Measurements from ENCODE around the gene FGD6. TPM values are rescaled to one million over a fixed set of nuclear protein-coding genes. Genes with fewer than 3 reads are reported as not detected.

Gene FGD6
- total and polyA plus RNA-seq, 2 experiments from 2014 or later = 10.4 to 17.2 TPM

GRCh38 chr12:95248604-95249360, 31.5 kb upstream of the FGD6 start:
- WGBS (ENCODE audit: low lambda C conversion rate, missing lambda C conversion rate) = 57% methylated on average over 8 of the region's 8 CpGs
- DNase-seq (ENCODE audit: low spot score) = no peak
- Histone ChIP-seq H3K79me2 (peaks cover 90% of the 10 kb centered on the region), H3K4me1 (ENCODE audit: insufficient read depth) (peaks cover 10% of the 10 kb centered on the region), H3K9me2 (replicated peaks; ENCODE audit: insufficient read depth) (no peaks in the 10 kb centered on the region), H3K27ac (no peak overlapping the region), H3K4me3 (no peak overlapping the region), H4K20me1 (ENCODE audit: insufficient read depth, poor library complexity, severe bottlenecking) (no peaks in the 10 kb centered on the region), H2AFZ (no peak overlapping the region), H3K27me3 (no peaks in the 10 kb centered on the region), H3K9me3 (ENCODE audit: low read depth) (no peaks in the 10 kb centered on the region), H3K4me2 (no peak overlapping the region), H3K36me3 (replicated peaks; ENCODE audit: insufficient read depth, low read depth) (no peaks in the 10 kb centered on the region)
- TF ChIP-seq EZH2 (IDR thresholded peaks at IDR 0.05; ENCODE audit: borderline replicate concordance) (no peak), EZH2phosphoT487 (IDR thresholded peaks at IDR 0.05; ENCODE audit: low read depth, severe bottlenecking, unreplicated experiment) (no peak)
- TF ChIP-seq, protein P1, sequence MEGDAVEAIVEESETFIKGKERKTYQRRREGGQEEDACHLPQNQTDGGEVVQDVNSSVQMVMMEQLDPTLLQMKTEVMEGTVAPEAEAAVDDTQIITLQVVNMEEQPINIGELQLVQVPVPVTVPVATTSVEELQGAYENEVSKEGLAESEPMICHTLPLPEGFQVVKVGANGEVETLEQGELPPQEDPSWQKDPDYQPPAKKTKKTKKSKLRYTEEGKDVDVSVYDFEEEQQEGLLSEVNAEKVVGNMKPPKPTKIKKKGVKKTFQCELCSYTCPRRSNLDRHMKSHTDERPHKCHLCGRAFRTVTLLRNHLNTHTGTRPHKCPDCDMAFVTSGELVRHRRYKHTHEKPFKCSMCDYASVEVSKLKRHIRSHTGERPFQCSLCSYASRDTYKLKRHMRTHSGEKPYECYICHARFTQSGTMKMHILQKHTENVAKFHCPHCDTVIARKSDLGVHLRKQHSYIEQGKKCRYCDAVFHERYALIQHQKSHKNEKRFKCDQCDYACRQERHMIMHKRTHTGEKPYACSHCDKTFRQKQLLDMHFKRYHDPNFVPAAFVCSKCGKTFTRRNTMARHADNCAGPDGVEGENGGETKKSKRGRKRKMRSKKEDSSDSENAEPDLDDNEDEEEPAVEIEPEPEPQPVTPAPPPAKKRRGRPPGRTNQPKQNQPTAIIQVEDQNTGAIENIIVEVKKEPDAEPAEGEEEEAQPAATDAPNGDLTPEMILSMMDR (IDR thresholded peaks at IDR 0.05; ENCODE audit: poor library complexity) = no peak

- no peak for TF ChIP-seq EZH2 (IDR thresholded peaks at IDR 0.05; ENCODE audit: borderline replicate concordance)
- TF ChIP-seq, protein P1 (IDR thresholded peaks at IDR 0.05; ENCODE audit: poor library complexity) = no peak
- no peak for TF ChIP-seq EZH2phosphoT487 (IDR thresholded peaks at IDR 0.05; ENCODE audit: low read depth, severe bottlenecking, unreplicated experiment)
- Histone ChIP-seq H3K27me3 (no peaks in the 10 kb centered on the region), H4K20me1 (ENCODE audit: insufficient read depth, poor library complexity, severe bottlenecking) (no peaks in the 10 kb centered on the region), H3K4me1 (ENCODE audit: insufficient read depth) (peaks cover 10% of the 10 kb centered on the region), H3K9me3 (ENCODE audit: low read depth) (no peaks in the 10 kb centered on the region), H3K4me3 (no peak overlapping the region), H3K9me2 (replicated peaks; ENCODE audit: insufficient read depth) (no peaks in the 10 kb centered on the region), H3K79me2 (peaks cover 95% of the 10 kb centered on the region), H2AFZ (no peak overlapping the region), H3K36me3 (replicated peaks; ENCODE audit: insufficient read depth, low read depth) (no peaks in the 10 kb centered on the region), H3K27ac (peak overlapping the region; percentile 21), H3K4me2 (no peak overlapping the region)
- WGBS (ENCODE audit: low lambda C conversion rate, missing lambda C conversion rate) = 44% methylated on average over 1 of the region's 1 CpG
- no peak for DNase-seq (ENCODE audit: low spot score)
These were observed 30.8 kb upstream of the FGD6 start for GRCh38 chr12:95248095-95248494.

DNA sequence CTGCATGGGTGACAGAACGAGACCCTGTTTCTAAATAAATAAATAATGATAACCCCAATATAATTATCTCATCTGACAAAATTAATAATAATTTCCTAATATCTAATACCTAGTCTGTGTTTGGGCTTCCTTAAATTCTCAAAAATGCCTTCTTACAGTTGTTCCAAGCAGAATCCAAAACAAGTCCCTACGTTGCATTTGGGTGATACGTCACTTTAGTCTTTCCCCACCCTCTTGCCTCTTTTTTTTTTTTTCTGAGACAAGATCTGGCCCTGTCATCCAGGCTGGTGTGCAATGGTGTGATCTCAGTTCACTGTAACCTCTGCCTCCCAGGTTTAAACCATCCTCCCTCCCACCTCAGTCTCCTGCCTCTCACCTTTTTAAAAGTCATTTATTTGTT, 27.1 kb upstream of the FGD6 start:
- no peaks in the 10 kb centered on the region for H3K27me3 ChIP-seq
- H3K9me3 ChIP-seq (ENCODE audit: low read depth) = no peaks in the 10 kb centered on the region
- H3K4me3 ChIP-seq = no peak overlapping the region
- no peak overlapping the region for H2AFZ ChIP-seq
- no peak overlapping the region for H3K4me2 ChIP-seq
- no peak for DNase-seq (ENCODE audit: low spot score)
- H3K9me2 ChIP-seq (replicated peaks; ENCODE audit: insufficient read depth) = no peaks in the 10 kb centered on the region
- no peak for TF ChIP-seq EZH2phosphoT487 (IDR thresholded peaks at IDR 0.05; ENCODE audit: low read depth, severe bottlenecking, unreplicated experiment)
- no peak for TF ChIP-seq EZH2 (IDR thresholded peaks at IDR 0.05; ENCODE audit: borderline replicate concordance)
- peaks cover 6% of the 10 kb centered on the region for H3K4me1 ChIP-seq (ENCODE audit: insufficient read depth)
- 96% methylated on average over 3 of the region's 3 CpGs for WGBS (ENCODE audit: low lambda C conversion rate, missing lambda C conversion rate)
- H3K79me2 ChIP-seq = peaks cover 96% of the 10 kb centered on the region
- H3K27ac ChIP-seq = no peak overlapping the region
- H3K36me3 ChIP-seq (replicated peaks; ENCODE audit: insufficient read depth, low read depth) = no peaks in the 10 kb centered on the region
- no peaks in the 10 kb centered on the region for H4K20me1 ChIP-seq (ENCODE audit: insufficient read depth, poor library complexity, severe bottlenecking)

DNA sequence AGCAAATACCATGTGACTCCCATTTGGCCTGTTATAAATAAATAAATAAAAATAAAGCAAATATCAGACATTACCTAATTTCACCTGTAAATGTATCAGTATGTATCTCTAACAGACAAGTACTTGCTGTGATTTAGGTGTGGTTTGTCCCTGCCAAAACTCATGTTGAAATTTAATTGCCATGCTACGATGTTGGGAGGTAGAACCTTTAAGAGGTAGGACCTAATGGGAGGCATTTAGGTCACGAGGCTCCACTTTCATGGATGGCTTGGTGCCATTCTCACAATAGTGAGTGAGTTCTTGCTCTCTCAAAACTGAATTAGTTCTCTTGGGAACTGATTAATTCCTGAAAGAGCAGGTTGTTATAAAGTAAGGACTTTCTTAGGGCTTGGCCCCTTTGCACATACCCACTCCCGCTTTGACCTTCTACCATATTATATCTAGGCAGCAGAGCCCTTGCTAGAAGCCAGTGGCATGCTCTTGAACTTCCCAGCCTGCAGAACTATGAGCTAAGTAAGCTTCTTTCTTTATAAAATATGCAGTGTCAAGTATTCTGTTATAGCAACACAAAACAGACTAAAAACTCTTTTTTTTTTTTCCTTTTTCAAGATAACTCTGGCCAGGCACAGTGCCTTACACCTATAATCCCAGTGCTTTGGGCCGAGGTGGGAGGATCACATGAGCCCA, 26.4 kb upstream of the FGD6 start:
- TF ChIP-seq EZH2phosphoT487 (IDR thresholded peaks at IDR 0.05; ENCODE audit: low read depth, severe bottlenecking, unreplicated experiment) = no peak
- TF ChIP-seq, protein P1 (IDR thresholded peaks at IDR 0.05; ENCODE audit: poor library complexity) = no peak
- TF ChIP-seq EZH2 (IDR thresholded peaks at IDR 0.05; ENCODE audit: borderline replicate concordance) = no peak
- no peak overlapping the region for H3K27ac ChIP-seq
- H3K4me3 ChIP-seq = no peak overlapping the region
- no peaks in the 10 kb centered on the region for H3K4me1 ChIP-seq (ENCODE audit: insufficient read depth)
- H3K9me3 ChIP-seq (ENCODE audit: low read depth) = no peaks in the 10 kb centered on the region
- no peaks in the 10 kb centered on the region for H4K20me1 ChIP-seq (ENCODE audit: insufficient read depth, poor library complexity, severe bottlenecking)
- H3K36me3 ChIP-seq (replicated peaks; ENCODE audit: insufficient read depth, low read depth) = no peaks in the 10 kb centered on the region
- H3K27me3 ChIP-seq = no peaks in the 10 kb centered on the region
- H3K79me2 ChIP-seq = peaks cover 96% of the 10 kb centered on the region
- no peaks in the 10 kb centered on the region for H3K9me2 ChIP-seq (replicated peaks; ENCODE audit: insufficient read depth)
- H2AFZ ChIP-seq = no peak overlapping the region
- WGBS (ENCODE audit: low lambda C conversion rate, missing lambda C conversion rate) = 94% methylated on average over 4 of the region's 4 CpGs
- no peak overlapping the region for H3K4me2 ChIP-seq
- DNase-seq (ENCODE audit: low spot score) = no peak
